ENCODE results near the gene NMNAT3.

The NMNAT3 gene

GRCh38 chr3:139654637-139655365 lies 23.0 kb downstream of the NMNAT3 start:
- TF ChIP-seq CTCF (IDR thresholded peaks at IDR 0.05; ENCODE audit: insufficient read depth, missing control alignments) = no peak
- DNase-seq (ENCODE audit: insufficient read length, low spot score) (no peak), FAIRE-seq (no peak)

- FAIRE-seq (no peak), DNase-seq (ENCODE audit: insufficient read length, low spot score) (no peak)
- no peak for TF ChIP-seq CTCF (IDR thresholded peaks at IDR 0.05; ENCODE audit: insufficient read depth, missing control alignments)
These were observed 24.2 kb downstream of the NMNAT3 start for GRCh38 chr3:139653582-139653981.

GRCh38 chr3:139652561-139652960 lies 25.2 kb downstream of the NMNAT3 start:
- FAIRE-seq = no peak
- TF ChIP-seq CTCF (IDR thresholded peaks at IDR 0.05; ENCODE audit: insufficient read depth, missing control alignments) = no peak
- no peak for DNase-seq (ENCODE audit: insufficient read length, low spot score)

- DNase-seq (ENCODE audit: insufficient read length, low spot score) = no peak
- no peak for TF ChIP-seq CTCF (IDR thresholded peaks at IDR 0.05; ENCODE audit: insufficient read depth, missing control alignments)
- no peak for FAIRE-seq
These were observed 29.8 kb downstream of the NMNAT3 start for GRCh38 chr3:139647866-139648435.

- no peak for FAIRE-seq
- DNase-seq (ENCODE audit: insufficient read length, low spot score) = no peak
- TF ChIP-seq CTCF (IDR thresholded peaks at IDR 0.05; ENCODE audit: insufficient read depth, missing control alignments) = no peak
These were observed 31.3 kb downstream of the NMNAT3 start for GRCh38 chr3:139646512-139646911.

GRCh38 chr3:139642996-139643395 lies 34.8 kb downstream of the NMNAT3 start:
- FAIRE-seq = no peak
- no peak for TF ChIP-seq CTCF (IDR thresholded peaks at IDR 0.05; ENCODE audit: insufficient read depth, missing control alignments)
- no peak for DNase-seq (ENCODE audit: insufficient read length, low spot score)

GRCh38 chr3:139640456-139640855 lies 37.3 kb downstream of the NMNAT3 start:
- no peak for DNase-seq (ENCODE audit: insufficient read length, low spot score)
- TF ChIP-seq CTCF (IDR thresholded peaks at IDR 0.05; ENCODE audit: insufficient read depth, missing control alignments) = no peak
- FAIRE-seq = no peak

All from D721Med (cell line).